GM12878 (cell line): ENCODE data around the gene SLC4A3. TPM values are rescaled to one million over a fixed set of nuclear protein-coding genes. Genes with fewer than 3 reads are reported as not detected.

ENCODE experiments used
- ATAC-seq: fragments of 200-7000 bp; cut with Tn5 transposase; 3 replicates; pipeline ENCODE4 v1.9.1; 2020; ENCODE audit warnings: mild to moderate bottlenecking, moderate library complexity
- BruUV-seq: library from RNA; stranded (reverse); fragments of 400-500 nt; replicated peaks from 2 replicates; lab custom pipeline; 2021; lab: Mats Ljungman, UMichigan
- CTCF ChIA-PET: fragments of 300-600 bp; sonication (Branson Sonifier 250); formaldehyde crosslinking; extraction: SDS; loops from one replicate; lab custom pipeline; 2021; ENCODE audit warnings: inconsistent platforms; lab: Yijun Ruan, JAX
- POLR2A ChIA-PET: fragments of 350-600 bp; formaldehyde crosslinking; extraction: SDS; loops from one replicate; lab custom pipeline; 2021; ENCODE audit warnings: inconsistent platforms; lab: Charles Lee
- RAD21 ChIA-PET: fragments of 300-600 bp; sonication (Branson Sonifier 250); formaldehyde crosslinking; loops from one replicate; lab custom pipeline; 2023; ENCODE audit warnings: antibody characterized with exemption; ENCODE audit not compliant: unreplicated experiment; lab: Charles Lee
- SMC1A ChIA-PET: fragments of 300-600 bp; sonication (Branson Sonifier 250); formaldehyde crosslinking; loops from one replicate; lab custom pipeline; 2023; ENCODE audit not compliant: unreplicated experiment, uncharacterized antibody; lab: Charles Lee
- DNase-seq: peaks from one replicate; pipeline ENCODE4 v3.0.0-alpha.2; 2011; ENCODE audit warnings: low read depth, low spot score
- FAIRE-seq: peaks from 3 replicates; lab custom pipeline; 2011; peaks lifted over from hg19 to GRCh38; lab: Jason Lieb, UNC
- H2AFZ ChIP-seq: 2 replicates; pipeline ENCODE4 v1.6.0; 2011; ENCODE audit warnings: low read depth, low read length, control low read depth; ENCODE audit not compliant: control insufficient read depth
- H3K27ac ChIP-seq: 2 replicates; pipeline ENCODE4 v1.5.1; 2011; ENCODE audit warnings: control low read depth; ENCODE audit not compliant: control insufficient read depth, insufficient read depth
- H3K27me3 ChIP-seq, 2 experiments: replicated peaks in 1 of 2; 2 replicates each; pipeline versions ENCODE4 v1.6.0 to v1.6.1; 2011; ENCODE audit warnings: low read length in 1 of 2; ENCODE audit not compliant: control insufficient read depth in 2 of 2, insufficient read depth in 2 of 2
- H3K36me3 ChIP-seq, 2 experiments: 2 replicates each; pipeline ENCODE4 v1.5.1; 2011; ENCODE audit warnings: low read length in 1 of 2; ENCODE audit not compliant: control insufficient read depth in 2 of 2, insufficient read depth in 2 of 2
- H3K4me1 ChIP-seq: 2 replicates; pipeline ENCODE4 v1.6.1; 2011; ENCODE audit warnings: mild to moderate bottlenecking, low read length, moderate library complexity, mixed read lengths; ENCODE audit not compliant: control insufficient read depth, insufficient read depth
- H3K4me2 ChIP-seq: 2 replicates; pipeline ENCODE4 v1.6.0; 2011; ENCODE audit warnings: control low read depth; ENCODE audit not compliant: control insufficient read depth, insufficient read depth
- H3K4me3 ChIP-seq: fragments of 200-600 bp; sonication (generic); 2 replicates; pipeline ENCODE4 v1.5.1; 2016
- H3K79me2 ChIP-seq: 2 replicates; pipeline ENCODE4 v1.6.0; 2011; ENCODE audit warnings: low read length; ENCODE audit not compliant: control insufficient read depth, insufficient read depth
- H3K9ac ChIP-seq: 2 replicates; pipeline ENCODE4 v1.8.0; 2011; ENCODE audit warnings: low read length, control low read depth, mixed read lengths; ENCODE audit not compliant: control insufficient read depth, insufficient read depth
- H3K9me3 ChIP-seq: replicated peaks from 3 replicates; pipeline ENCODE4 v1.5.1; 2011; ENCODE audit warnings: mild to moderate bottlenecking, low read length; ENCODE audit not compliant: control insufficient read depth, insufficient read depth
- H4K20me1 ChIP-seq: 2 replicates; pipeline ENCODE4 v1.6.0; 2011; ENCODE audit not compliant: control insufficient read depth, insufficient read depth
- ATF7 ChIP-seq: fragments of 450-650 bp; IDR thresholded peaks from 2 replicates; pipeline ENCODE4 v1.6.1; 2016; ENCODE audit warnings: low read depth, mild to moderate bottlenecking
- KAT2A ChIP-seq: conservative IDR thresholded peaks from 2 replicates; pipeline ENCODE4 v1.6.1; 2011; ENCODE audit warnings: low read depth, low read length; ENCODE audit not compliant: control insufficient read depth
- KLF5 ChIP-seq: fragments of 450-650 bp; IDR thresholded peaks from 2 replicates; pipeline ENCODE4 v1.6.1; 2014; ENCODE audit warnings: mild to moderate bottlenecking; ENCODE audit not compliant: partially characterized antibody
- SKIL ChIP-seq: fragments of 450-650 bp; IDR thresholded peaks from 2 replicates; pipeline ENCODE4 v1.6.1; 2017; ENCODE audit warnings: mild to moderate bottlenecking, low read depth, inconsistent platforms; ENCODE audit not compliant: poor library complexity, severe bottlenecking
- SUPT20H ChIP-seq: IDR thresholded peaks from 2 replicates; pipeline ENCODE4 v1.6.1; 2011; ENCODE audit warnings: low read depth, mild to moderate bottlenecking, low read length, moderate library complexity, borderline replicate concordance; ENCODE audit not compliant: control insufficient read depth
- TAF1 ChIP-seq: IDR thresholded peaks from 2 replicates; pipeline ENCODE4 v1.6.1; 2011; ENCODE audit warnings: mild to moderate bottlenecking, low read depth, low read length, borderline replicate concordance
- WGBS: methylation state at CpG from one replicate; pipeline ENCODE4 v1.1.6; 2016; ENCODE audit warnings: low lambda C conversion rate; ENCODE audit not compliant: insufficient replicate concordance, insufficient coverage; ENCODE audit errors: missing lambda C conversion rate; 5-methylcytosine and 5-hydroxymethylcytosine counted together
- in situ Hi-C: fragments of 300-500 bp; cut with MboI; formaldehyde crosslinking; loops from 9 replicates; pipeline ENCODE4 v1.14.3; 2018; ENCODE audit warnings: mixed read lengths
- intact Hi-C: fragments of 100-400 bp; cut with micrococcal nuclease; formaldehyde crosslinking; loops from one replicate; pipeline ENCODE4 v1.14.2; 2022; ENCODE audit not compliant: unreplicated experiment
- polyA plus RNA-seq, 11 experiments: library from polyadenylated mRNA; depleted of rRNA in 4 of 11; unstranded in 6 of 11; stranded (reverse) in 5 of 11; fragments of >200 nt; fragmentation: Nextera tagmentation in 4 of 11; fragmentation: Illumina TruSeq in 1 of 11; extraction: Ambion mirVana in 4 of 11; extraction: Trizol in 1 of 11; gene quantifications; 1 replicate in 1 of 11; 2 replicates in 10 of 11; pipeline versions ENCODE4 v1.2.1 to v1.2.3, GENCODE V29; 2011 to 2016; ENCODE audit warnings: inconsistent platforms in 2 of 11, missing spikeins in 2 of 11, low read depth in 1 of 11
- total RNA-seq, 4 experiments: library from RNA; depleted of rRNA in 3 of 4; stranded (reverse); fragments of >200 nt in 3 of 4; fragmentation: Illumina TruSeq in 1 of 4; extraction: Trizol in 1 of 4; gene quantifications; 2 replicates each; pipeline versions ENCODE4 v1.2.1 to v1.2.3, GENCODE V29; 2013 to 2021
- TF ChIP-seq, protein P1 (sequence below): IDR thresholded peaks from 2 replicates; pipeline ENCODE4 v1.6.1; 2012; ENCODE audit warnings: low read depth, low read length, improper control_type of control experiment
- TF ChIP-seq, protein P2 (sequence below): fragments of 450-650 bp; IDR thresholded peaks from 2 replicates; pipeline ENCODE4 v1.6.1; 2017; ENCODE audit warnings: low read depth, mild to moderate bottlenecking, moderate library complexity

SLC4A3 gene
- total and polyA plus RNA-seq, 10 of the 15 experiments (the other 5 are each of a cell fraction or from before 2014, with no cell fraction given), result 0.05 to 0.08 TPM; not detected in 8

DNA sequence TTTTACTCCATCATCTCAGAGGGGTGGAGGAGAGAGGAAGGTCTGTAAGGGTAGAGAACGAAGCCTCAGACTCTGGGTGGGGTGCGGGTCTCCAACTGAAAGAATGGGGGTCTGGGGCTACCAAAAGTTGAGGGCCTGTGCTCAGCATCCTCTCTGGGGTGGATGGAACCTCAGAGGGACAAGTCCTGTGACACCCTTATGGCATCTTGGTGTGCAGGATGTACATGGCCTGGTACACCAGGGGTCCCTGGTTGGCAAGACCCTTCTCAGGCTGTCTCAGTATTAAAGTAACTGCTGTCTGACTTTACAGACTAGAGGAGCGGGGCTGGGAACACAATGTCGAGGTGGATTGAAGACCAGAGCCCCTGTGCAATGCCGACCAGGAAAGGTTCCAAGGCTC is 2.3 kb upstream of the SLC4A3 start:
- DNase-seq, result no peak
- TF ChIP-seq, protein P1, sequence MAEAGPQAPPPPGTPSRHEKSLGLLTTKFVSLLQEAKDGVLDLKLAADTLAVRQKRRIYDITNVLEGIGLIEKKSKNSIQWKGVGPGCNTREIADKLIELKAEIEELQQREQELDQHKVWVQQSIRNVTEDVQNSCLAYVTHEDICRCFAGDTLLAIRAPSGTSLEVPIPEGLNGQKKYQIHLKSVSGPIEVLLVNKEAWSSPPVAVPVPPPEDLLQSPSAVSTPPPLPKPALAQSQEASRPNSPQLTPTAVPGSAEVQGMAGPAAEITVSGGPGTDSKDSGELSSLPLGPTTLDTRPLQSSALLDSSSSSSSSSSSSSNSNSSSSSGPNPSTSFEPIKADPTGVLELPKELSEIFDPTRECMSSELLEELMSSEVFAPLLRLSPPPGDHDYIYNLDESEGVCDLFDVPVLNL, result no peak
- TF ChIP-seq KAT2A, result no peak
- TF ChIP-seq TAF1, result no peak
- no peak for TF ChIP-seq SKIL
- TF ChIP-seq, protein P2, sequence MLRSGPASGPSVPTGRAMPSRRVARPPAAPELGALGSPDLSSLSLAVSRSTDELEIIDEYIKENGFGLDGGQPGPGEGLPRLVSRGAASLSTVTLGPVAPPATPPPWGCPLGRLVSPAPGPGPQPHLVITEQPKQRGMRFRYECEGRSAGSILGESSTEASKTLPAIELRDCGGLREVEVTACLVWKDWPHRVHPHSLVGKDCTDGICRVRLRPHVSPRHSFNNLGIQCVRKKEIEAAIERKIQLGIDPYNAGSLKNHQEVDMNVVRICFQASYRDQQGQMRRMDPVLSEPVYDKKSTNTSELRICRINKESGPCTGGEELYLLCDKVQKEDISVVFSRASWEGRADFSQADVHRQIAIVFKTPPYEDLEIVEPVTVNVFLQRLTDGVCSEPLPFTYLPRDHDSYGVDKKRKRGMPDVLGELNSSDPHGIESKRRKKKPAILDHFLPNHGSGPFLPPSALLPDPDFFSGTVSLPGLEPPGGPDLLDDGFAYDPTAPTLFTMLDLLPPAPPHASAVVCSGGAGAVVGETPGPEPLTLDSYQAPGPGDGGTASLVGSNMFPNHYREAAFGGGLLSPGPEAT, result no peak
- TF ChIP-seq ATF7, result no peak
- TF ChIP-seq SUPT20H, result no peak
- no peak for TF ChIP-seq KLF5
- no peaks in the 10 kb centered on the region for H3K79me2 ChIP-seq
- SMC1A ChIA-PET, result no interaction called here
- WGBS, result 35% methylated on average over 5 of the region's 5 CpGs
- H3K36me3 ChIP-seq, result no peaks in the 10 kb centered on the region
- peaks cover 4 to 6% of the 10 kb centered on the region in 2 experiments for H3K27me3 ChIP-seq
- H3K27ac ChIP-seq, result no peak overlapping the region
- H3K9ac ChIP-seq, result no peak overlapping the region
- no peak overlapping the region for H3K4me3 ChIP-seq
- CTCF ChIA-PET, result no interaction called here
- H3K9me3 ChIP-seq, result no peaks in the 10 kb centered on the region; the same call in 2 of the 3 replicates
- H3K4me1 ChIP-seq, result no peaks in the 10 kb centered on the region
- no TSS peak for BruUV-seq
- no peak for FAIRE-seq
- H2AFZ ChIP-seq, result no peak overlapping the region
- no peaks in the 10 kb centered on the region; the same call in 1 of the 2 replicates for H4K20me1 ChIP-seq
- no peak overlapping the region for H3K4me2 ChIP-seq
- RAD21 ChIA-PET, result interaction anchor here (1.2 kb wide), 1 partner anchor 64 kb away, joined by 3 read pairs; no protein-coding TSS in a partner anchor
- POLR2A ChIA-PET, result no interaction called here
- no peak for ATAC-seq
- intact Hi-C loops, result no loop called here
- in situ Hi-C loops, result no loop called here
